Activated CD4-positive, alpha-beta T cell treated with anti-CD3 and anti-CD28 coated beads, Interleukin-2, amount 50 U/mL, for 4 hours (primary cell): ENCODE data around the gene FCN2.

Experiments used
- DNase-seq, 2 experiments: peaks; one replicate each; pipeline ENCODE4 v3.0.0-alpha.2; 2020

The FCN2 gene

GRCh38 chr9:134913041-134913712, 32.6 kb downstream of the FCN2 start:
- no peak for DNase-seq

- DNase-seq = no peak
These were observed 33.3 kb downstream of the FCN2 start for GRCh38 chr9:134913713-134914500.

GRCh38 chr9:134914501-134914834, 33.9 kb downstream of the FCN2 start:
- DNase-seq = no peak

GRCh38 chr9:134915046-134915985, 34.7 kb downstream of the FCN2 start:
- DNase-seq = no peak

- DNase-seq = no peak
These were observed 35.6 kb downstream of the FCN2 start for GRCh38 chr9:134916161-134916665.

- no peak for DNase-seq
These were observed 37.1 kb downstream of the FCN2 start, which contains the start of gene FCN1 for GRCh38 chr9:134917431-134918373. Gene FCN1 (minus strand): TSS chr9:134917912. CDS start chr9:134917871, 41 bp downstream.

- DNase-seq = no peak
These were observed 38.0 kb downstream of the FCN2 start for GRCh38 chr9:134918646-134919045.

GRCh38 chr9:134919303-134919702, 38.7 kb downstream of the FCN2 start:
- no peak for DNase-seq

GRCh38 chr9:134922066-134922931, 41.7 kb downstream of the FCN2 start:
- DNase-seq = no peak

GRCh38 chr9:134922932-134923240, 42.3 kb downstream of the FCN2 start:
- DNase-seq = no peak

- no peak for DNase-seq
These were observed 42.9 kb downstream of the FCN2 start for GRCh38 chr9:134923466-134923865.

- DNase-seq = no peak
These were observed 44.5 kb downstream of the FCN2 start for GRCh38 chr9:134925011-134925511.

GRCh38 chr9:134928436-134929192, 48.0 kb downstream of the FCN2 start:
- no peak for DNase-seq

- DNase-seq = no peak
These were observed 48.9 kb downstream of the FCN2 start for GRCh38 chr9:134929193-134930158.

- no peak for DNase-seq
These were observed 49.8 kb downstream of the FCN2 start for GRCh38 chr9:134930398-134930797.

- no peak for DNase-seq
These were observed 51.6 kb downstream of the FCN2 start for GRCh38 chr9:134932171-134932570.

- no peak for DNase-seq
These were observed 52.0 kb downstream of the FCN2 start for GRCh38 chr9:134932606-134933005.

GRCh38 chr9:134933076-134933659, 52.6 kb downstream of the FCN2 start:
- DNase-seq = no peak
